Measurements from ENCODE around the gene TPM4.
A peak's percentile ranks its signal among the peaks of the same experiment; 100 is the strongest.
"Not testable (repeated sequence)": the region's sequence is repeated elsewhere in the genome, so short reads cannot be mapped to it uniquely, and the experiment has no call there.

The TPM4 gene

DNA sequence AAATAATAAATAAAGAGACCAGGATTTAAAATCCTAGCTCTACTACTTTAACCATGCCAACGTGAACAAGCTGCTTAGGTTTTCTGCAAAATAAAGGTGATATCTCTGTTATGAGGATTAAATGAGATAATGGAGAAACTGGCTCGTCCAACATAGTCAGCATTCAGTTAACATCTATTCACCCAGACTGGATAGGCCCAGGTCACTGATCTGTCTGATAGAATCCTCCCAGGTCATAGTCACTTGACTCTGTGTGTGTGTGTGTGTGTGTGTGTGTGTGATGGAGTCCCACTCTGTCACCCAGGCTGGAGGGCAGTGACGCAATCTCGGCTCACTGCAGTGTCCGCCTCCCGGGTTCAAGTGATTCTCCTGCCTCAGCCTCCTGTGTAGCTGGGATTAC lies 22.5 kb downstream of the TPM4 start:
- DNase-seq (ENCODE audit: low spot score), result no peak

DNA sequence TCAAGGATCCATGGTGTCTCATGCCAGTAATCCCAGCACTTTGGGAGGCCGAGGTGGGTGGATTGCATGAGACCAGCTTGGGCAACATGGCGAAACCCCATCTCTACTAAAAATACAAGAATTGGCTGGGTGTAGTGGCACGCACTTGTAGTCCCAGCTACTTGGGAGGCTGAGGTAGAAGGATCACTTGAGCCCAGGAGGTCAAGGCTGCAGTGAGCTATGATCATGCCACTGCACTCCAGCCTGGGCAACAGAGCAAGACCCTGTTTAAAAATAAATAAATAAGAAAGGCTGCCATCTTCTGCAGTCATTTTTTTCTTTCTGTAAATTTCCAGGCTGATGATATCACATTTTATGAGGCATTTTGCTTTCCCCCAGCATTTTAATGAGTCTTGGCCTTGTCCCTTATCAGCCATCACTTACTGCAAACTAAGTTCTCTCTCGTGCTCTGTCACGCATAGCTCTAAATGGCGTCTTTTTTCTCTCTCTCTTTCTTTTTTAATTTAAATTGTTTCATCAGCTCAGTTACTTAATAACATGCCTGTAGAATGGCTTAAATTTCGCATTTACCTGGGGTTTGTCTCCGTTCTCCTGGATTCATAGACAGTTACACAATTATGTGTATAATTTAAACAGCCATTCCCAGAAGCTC lies 23.1 kb downstream of the TPM4 start:
- not testable (repeated sequence) for DNase-seq (ENCODE audit: low spot score)

DNA sequence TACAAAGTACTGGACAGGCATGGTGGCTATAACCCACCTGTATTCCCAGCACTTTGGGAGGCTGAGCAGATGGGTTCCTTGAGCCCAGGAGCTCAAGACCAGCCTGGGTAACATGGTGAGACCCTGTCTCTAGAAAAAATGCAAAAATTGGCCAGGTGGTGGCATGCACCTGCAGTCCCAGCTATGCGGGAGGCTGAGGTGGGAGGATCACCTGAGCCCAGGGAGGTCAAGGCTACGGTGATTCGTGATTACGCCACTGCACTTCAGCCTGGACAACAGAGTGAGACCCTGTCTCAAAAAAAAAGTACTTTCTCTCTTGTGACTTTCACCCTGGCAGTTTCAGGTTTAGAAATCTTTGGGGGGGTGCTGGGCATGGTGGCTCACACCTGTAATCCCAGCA lies 24.2 kb downstream of the TPM4 start:
- DNase-seq (ENCODE audit: low spot score), result no peak

DNA sequence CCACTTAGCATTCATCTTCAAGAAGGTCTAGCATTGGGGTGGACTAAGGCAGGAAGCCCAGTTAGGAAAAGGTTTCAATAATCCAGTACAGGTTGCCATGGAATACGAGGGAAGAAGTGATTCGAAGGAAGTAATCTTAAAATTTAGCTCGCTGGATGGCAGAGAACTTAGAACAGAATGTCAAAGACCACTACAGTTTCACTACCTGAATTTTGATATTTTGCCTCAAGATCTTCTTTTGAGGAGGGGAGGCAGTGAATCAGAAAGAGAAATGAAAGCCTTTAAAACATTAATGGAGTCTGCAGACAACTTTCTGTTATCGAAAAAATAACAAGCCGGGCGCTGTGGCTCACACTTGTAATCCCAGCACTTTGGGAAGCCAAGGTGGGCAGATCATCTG lies 28.4 kb downstream of the TPM4 start:
- no peak for DNase-seq (ENCODE audit: low spot score)

DNA sequence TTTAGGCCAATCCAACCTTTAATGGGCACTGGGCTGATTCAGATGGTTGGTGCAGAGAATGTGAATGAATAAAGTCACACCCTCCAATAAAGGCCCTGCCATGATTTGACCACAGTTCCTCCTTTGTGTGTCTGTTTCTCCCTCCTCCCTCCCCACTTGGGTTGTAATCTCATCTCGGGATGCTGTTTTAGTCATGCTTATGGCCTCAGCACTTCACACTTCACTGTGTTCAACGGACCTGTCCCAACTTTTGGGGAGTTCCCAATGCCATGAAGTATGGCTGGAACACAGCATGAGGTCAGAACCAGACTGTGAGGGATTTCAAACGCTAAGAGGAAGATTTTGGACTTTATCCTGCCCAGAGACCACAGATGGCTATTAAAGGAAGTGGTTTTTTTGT lies 29.8 kb downstream of the TPM4 start:
- DNase-seq (ENCODE audit: low spot score), result peak; percentile 42

DNA sequence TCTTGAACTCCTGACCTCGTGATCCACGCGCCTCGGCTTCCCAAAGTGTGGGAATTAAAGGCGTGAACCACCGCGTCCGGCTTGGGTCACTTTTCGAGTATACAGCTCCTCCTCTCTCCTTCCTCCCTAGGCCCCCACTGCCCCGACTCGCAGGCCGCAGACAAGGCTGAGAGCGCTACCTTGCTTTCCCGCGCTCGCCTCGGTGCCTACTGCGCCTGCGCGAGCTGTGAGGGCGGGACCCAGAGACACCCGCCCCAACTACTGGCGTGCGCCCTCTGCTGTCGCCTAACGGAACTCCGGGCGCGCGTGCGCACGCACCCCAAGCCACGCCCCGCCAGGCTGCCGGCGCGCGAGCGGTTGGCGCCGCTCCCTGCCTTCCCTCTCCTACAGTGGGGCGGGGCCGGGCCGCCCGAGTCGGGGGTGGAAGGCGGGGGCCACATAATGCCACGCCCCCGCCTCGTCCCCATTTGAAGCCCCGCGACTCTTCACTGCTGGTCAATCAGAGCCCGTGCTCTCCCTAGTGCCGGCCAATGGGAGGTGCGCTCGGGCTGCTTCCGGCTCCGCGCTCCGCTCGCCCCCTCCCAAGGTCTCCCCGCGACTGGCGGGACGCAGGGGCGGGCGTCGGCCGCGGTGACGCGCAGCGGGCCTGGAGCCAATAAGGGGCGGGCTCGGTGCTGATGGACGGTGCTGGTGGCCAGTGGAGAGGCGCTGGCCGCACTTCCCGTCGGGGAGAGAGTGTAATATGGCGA lies 35.0 kb downstream of the TPM4 start, which contains the start of gene RAB8A:
Gene RAB8A, plus strand, starts transcription at position 730 of the 749 bp plus-strand sequence. Its CDS starts 13 bp downstream, at position 743.
- peak; percentile 98 for DNase-seq (ENCODE audit: low spot score)

DNA sequence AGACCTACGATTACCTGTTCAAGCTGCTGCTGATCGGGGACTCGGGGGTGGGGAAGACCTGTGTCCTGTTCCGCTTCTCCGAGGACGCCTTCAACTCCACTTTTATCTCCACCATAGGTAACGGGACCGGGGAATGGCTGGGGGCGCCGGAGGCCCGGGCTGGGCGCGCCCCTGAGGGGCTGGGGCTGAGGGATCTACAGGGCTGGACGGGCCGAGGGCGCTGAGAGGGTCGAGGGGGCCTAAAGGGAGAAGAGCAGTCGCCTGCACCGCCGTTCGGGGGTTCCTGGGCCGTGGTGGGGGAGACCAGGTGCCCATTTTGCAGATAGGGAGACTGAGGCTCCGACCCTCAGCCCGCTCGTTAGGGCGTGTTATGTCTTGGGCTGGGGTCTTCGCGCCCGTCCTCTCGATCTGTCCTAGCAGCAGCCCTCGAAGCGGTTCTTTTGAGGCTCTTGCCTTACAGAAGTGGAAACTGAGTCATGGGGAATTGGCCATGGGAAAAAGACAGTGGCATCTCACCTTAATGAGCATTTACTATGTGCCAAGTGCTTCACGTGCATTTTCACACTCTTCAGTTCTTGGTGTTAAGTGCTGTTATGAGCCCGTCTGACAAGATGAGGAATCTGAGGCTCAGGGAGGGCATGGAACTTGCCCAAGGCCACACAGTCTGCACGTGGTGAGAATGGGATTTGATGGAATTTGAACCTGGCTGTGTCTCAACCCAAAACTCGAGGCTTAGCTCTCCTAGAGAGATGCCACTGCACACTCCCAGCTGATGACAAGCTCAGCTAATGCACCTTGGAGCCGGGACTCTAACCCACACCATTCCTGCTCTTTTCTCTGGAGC lies 35.8 kb downstream of the TPM4 start:
- no peak for DNase-seq (ENCODE audit: low spot score)

DNA sequence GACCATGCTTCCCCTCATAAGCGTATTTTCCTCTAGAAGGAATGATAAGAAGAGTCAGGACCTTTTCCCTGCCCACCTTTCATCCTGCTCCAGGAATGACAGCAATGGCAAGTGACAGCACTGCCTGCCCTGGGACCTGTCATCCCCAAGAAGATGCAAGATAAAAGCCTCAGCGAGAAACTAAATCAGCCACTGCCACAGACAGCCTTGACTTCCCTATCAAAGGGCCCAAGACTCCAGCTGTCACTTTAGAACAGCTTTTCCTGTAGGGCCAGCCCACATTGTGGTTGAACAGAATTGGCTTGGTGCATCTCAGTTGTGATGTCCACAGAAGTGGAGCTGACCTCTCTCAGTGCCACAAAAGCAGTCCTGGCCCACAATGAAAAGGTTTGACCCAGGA lies 36.5 kb downstream of the TPM4 start:
- no peak for DNase-seq (ENCODE audit: low spot score)

DNA sequence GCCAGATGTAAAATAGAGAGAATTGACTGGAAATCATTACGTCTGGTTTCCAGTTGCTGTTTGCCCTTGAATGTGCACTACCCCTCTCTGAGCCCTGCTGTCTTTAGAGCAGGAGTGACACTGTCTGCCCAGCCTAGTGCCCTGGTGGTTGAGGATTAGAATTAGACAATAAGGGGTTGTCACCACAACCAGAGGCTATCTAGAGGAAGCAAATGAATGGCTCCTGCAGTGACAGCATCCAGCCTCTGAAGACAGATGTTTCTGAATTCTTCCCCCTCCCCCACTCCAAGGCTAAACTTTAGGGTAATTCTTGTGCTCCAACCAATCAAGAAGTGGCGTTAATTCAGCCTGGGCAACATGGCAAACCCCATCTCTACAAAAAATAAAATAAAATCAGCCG lies 37.4 kb downstream of the TPM4 start:
- DNase-seq (ENCODE audit: low spot score), result no peak

DNA sequence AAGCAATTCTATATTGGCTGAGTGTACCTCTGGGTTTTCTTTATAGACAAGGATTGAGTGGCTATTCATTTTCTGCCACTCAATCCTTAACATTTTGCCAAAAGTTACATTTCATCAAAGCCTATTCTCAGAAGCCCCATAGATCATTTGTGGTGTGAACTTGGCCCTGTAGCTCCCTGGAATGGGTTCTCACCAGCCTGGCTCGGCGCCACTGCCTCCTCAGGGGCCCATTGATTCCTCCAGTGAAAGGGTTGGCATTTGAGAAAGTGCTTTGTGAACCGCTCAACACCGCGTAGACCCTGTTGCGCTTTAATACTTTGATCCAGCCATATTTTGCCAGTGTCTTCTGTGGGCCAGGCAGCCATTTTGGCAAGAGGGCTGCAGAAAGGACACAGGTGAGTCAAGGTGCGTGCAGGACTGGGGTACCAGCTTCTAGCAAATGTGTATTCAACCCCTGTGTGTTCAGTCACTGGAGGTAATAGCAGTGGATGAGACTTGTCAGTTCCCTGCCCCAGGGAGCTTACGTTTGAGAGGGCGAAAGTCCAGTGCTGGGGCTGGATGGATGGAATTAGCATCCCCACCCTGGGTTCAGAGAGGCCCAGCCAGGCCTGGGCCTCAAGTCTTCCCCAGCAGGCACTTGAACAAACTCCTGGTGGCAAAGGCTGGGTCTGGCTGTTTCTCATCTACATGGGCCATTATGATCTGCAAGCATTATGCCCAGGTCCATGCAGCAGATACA lies 39.2 kb downstream of the TPM4 start:
- no peak for DNase-seq (ENCODE audit: low spot score)

DNA sequence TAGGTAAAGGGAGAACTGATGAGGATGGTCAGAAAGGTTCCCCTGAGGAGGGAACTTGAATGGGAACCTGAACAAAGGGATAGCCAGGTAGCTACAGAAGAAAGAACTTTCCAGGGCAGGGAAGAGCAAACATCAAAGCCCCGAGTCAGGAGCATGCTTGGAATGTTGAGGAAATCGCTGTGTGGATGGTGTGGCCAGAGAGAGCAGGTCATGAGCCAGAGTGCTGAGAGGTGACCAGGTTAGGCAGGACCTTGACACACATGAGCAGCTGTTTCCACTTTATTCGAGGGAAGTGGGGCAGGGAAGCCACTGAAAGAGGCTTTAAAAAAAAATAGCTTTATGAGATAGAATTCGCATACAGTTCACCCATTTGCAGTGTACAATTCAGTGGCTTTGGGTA lies 39.8 kb downstream of the TPM4 start:
- no peak for DNase-seq (ENCODE audit: low spot score)

DNA sequence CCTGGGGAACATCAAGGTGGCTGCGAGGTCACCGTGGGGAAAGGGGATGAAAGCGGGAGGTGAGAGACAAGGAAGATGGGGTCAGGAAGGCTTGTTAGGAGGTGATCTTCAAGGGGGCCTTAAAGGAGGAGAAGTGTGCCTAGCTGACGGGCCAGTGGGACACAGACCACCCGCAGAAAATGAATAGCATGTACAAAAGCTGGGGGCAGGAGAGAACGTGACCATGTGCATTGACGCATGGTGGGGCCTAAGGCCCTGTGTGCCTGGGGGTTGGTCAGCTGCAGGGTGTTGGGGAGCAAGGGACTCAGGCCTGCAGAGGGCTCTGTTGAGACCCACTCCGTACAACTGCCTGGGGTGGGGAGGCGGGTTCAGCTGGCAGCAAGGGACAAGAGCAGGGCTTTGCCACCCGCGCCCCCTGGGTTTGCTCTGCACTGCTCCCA lies 41.3 kb downstream of the TPM4 start:
- no peak for DNase-seq (ENCODE audit: low spot score)

DNA sequence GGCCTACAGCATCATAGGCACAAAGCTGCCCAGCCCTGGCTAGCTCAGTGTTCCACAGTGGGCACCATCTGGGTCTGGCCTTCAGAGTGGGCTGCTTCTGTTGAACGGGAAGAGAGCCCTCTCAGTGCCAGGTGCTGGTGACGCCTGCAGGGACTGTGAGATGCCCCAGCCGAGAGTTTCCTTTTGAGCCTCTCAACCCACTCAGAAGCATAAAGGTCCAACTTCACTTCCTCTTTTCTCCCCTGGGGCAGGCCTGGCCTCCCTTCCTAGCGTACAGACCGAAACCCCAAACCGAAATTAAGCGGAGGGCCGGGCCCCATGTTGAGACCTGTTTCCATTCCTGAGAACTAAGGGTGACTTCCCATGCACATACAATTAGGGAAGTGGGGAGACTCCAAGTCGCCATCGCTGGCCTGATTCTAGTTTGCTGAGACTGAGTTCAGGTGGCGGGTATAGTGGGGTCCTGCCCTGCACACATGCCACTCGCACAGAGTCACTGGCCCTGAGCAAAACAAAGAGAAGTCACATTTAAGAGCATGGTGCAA lies 42.3 kb downstream of the TPM4 start:
- DNase-seq (ENCODE audit: low spot score), result no peak

DNA sequence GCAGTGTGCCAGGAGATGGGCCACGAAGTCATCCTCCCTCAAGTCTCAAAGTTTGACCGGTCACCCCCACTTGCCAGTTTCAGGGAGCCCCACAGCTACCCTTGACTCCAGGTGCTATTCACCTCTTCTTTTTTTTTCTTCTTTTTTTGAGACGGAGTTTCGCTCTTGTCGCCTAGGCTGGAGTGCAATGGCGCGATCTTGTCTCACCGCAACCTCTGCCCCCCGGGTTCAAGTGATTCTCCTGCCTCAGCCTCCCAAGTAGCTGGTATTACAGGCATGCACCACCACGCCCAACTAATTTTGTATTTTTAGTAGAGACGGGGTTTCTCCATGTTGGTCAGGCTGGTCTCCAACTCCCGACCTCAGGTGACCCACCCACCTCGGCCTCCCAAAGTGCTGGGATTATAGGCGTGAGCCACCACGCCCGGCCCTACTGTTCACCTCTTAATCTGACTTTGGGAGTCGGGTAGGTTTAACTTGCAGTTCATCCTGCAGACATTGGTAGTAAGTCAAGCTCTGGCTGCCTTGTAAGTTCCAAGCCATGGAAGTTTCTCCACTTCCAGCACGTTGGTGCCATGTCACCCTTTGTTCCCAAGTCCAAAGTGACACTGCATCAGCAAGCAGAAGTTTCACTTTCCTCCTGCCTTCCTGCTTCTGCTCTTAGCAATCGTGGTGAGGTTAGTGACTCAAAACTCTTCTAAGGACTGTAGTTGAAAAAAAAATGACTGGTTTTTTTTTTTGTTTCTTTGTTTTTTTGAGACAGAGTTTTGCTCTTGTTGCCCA lies 43.0 kb downstream of the TPM4 start:
- DNase-seq (ENCODE audit: low spot score), result not testable (repeated sequence)

DNA sequence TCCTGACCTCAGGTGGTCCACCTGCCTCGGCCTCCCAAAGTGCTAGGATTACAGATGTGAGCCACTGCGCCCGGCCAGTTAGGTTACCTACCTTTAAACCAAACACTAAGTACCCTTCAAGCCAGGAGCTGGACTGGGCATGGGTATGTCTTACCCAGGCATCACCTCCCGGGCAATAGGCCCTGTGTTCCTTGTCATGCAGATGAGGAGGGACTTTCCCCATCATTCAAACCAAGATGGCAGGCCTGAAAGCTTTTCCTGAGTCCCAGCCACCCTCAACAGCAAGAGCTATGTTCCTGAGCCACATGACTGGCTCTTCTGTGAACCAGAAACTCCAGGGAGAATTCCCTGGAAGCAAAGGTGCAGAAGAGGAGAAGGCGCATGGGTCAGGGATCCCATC lies 44.8 kb downstream of the TPM4 start:
- DNase-seq (ENCODE audit: low spot score), result no peak

DNA sequence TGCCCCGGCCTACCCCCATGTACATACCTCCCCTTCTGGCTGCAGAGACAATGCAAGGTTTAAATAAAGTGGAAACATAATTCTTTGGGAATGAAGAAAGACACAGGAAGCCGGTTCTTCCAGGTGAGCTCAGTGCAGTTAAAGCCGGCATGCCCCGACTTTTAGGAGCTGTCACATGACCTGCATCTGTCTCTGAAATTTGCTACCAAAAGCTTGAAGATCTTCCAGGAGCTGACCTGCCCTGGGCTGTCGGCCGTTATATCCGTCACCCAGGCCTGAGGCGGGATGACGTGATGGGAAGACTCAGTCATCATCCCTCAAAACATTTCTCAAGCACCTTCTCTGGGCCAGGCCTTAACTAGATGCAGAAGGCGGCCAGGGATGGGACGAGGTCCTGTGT lies 45.7 kb downstream of the TPM4 start:
- DNase-seq (ENCODE audit: low spot score), result no peak

DNA sequence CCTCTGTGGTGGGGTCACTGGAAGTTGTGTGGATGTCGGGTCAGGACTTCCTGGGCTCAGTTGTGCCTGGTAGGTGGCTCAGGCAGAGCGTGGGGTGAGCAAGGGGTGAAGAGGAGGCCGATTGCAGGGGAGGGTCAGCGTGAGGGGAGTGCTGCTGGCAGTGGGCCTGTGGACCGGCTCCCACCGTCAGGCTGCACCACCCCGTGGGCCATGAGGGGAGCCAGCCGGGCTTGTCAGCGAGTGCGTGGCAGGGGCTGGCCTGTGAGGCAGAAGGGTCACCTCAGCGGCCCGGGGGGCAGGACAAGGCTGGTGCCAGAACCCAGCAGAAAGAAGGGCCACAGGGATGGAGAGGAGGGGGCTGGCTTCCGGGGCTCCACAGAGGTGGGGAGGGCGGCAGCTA lies 48.7 kb downstream of the TPM4 start:
- no peak for DNase-seq (ENCODE audit: low spot score)

DNA sequence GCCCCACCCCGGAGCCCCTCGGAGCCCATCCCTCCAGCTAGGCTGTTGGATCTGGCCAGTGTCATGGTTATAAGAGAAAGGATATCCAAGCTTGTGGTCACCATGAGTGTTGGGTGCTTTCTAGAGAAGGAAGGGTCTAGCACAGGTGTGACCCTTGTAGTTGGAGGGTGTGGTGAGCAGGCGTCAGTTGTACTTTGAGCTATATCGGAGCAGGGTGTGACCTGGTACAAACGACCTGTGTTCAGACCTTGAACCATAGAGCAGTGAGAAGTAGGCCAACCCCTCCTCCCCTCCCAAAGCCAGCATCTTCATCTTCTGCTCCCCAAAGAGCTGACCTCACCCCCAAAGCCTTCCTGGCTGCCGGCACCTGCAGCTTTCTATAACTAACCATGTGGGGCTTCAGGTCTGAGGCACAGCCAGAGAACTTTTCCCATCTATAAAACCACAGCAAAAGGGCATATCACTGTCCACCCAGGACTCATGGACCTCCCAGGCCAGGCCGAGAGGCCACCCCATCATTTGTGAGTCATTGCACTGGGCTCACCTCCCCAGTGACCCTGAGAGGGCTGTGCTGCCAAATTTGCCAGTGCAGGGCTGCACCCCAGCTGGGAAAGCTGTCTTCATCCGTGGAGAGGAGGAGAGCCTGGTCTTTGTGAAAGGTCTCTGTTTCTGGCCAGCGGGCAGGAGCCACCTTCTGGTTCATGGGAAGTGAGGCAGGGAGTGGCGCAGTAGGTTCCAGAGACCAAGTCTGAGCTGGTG lies 49.6 kb downstream of the TPM4 start:
- DNase-seq (ENCODE audit: low spot score), result no peak

DNA sequence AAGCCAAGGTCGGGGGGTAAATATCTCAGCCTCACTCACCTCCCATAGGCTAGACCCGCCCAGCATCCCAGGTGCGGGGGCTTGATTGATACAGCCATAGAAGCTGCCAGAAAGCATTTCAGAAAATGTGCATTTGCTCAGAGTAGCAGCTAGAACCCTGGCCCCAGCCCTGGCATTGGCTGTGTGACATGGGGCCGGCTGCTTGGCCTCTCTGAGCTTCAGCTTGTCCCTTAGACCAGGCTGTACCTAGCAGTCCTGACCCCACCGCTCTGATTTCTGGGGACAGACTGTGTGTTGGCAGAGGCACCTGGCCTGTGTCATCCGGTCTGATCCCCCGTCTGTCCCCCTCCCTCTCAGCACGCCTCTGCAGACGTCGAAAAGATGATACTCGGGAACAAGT lies 50.8 kb downstream of the TPM4 start:
- no peak for DNase-seq (ENCODE audit: low spot score)

DNA sequence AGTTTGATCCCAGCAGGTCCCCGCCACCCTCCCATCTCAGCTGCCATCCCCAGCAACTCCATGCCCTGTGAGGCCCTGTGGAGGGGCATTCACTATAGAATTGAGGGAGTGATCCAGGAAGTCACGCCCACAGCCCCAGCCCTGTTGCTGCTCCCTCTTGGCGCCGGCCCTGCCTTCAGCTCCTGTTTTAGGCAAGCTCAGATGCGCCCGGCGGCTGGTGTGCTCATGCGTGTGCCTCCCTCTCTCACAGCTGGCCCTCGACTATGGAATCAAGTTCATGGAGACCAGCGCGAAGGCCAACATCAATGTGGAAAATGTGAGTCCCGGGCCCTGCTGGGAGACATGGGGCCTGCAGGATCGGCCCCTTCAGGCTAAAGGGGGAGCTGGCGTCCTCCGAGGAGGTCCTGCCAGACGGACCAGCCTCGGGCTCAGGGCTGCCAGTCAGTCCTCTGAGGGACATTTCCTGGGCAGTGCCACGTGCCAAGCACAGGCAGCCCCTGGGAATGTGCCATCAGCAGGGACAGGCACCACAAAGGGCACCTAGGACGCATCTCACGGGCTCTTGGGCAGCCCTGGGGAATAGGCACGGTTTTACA lies 51.6 kb downstream of the TPM4 start:
- no peak for DNase-seq (ENCODE audit: low spot score)
